GM12892 (cell line): Measurements from ENCODE around the gene ZDHHC1.

Source experiments
- DNase-seq: peaks from one replicate; pipeline ENCODE4 v3.0.0; 2011; ENCODE audit not compliant: insufficient read length
- FAIRE-seq: peaks from 2 replicates; lab custom pipeline; 2011; peaks lifted over from hg19 to GRCh38; lab: Jason Lieb, UNC
- POLR2A ChIP-seq: IDR thresholded peaks from 2 replicates; pipeline ENCODE4 v1.6.1; 2011; ENCODE audit warnings: low read depth, low read length, control low read depth
- POLR2AphosphoS5 ChIP-seq: IDR thresholded peaks from 2 replicates; pipeline ENCODE4 v1.6.1; 2011; ENCODE audit warnings: low read depth, low read length, control low read depth
- TAF1 ChIP-seq: IDR thresholded peaks from 2 replicates; pipeline ENCODE4 v1.6.1; 2011; ENCODE audit warnings: low read depth, mild to moderate bottlenecking, control low read depth, low read length, borderline replicate concordance

The ZDHHC1 gene

DNA sequence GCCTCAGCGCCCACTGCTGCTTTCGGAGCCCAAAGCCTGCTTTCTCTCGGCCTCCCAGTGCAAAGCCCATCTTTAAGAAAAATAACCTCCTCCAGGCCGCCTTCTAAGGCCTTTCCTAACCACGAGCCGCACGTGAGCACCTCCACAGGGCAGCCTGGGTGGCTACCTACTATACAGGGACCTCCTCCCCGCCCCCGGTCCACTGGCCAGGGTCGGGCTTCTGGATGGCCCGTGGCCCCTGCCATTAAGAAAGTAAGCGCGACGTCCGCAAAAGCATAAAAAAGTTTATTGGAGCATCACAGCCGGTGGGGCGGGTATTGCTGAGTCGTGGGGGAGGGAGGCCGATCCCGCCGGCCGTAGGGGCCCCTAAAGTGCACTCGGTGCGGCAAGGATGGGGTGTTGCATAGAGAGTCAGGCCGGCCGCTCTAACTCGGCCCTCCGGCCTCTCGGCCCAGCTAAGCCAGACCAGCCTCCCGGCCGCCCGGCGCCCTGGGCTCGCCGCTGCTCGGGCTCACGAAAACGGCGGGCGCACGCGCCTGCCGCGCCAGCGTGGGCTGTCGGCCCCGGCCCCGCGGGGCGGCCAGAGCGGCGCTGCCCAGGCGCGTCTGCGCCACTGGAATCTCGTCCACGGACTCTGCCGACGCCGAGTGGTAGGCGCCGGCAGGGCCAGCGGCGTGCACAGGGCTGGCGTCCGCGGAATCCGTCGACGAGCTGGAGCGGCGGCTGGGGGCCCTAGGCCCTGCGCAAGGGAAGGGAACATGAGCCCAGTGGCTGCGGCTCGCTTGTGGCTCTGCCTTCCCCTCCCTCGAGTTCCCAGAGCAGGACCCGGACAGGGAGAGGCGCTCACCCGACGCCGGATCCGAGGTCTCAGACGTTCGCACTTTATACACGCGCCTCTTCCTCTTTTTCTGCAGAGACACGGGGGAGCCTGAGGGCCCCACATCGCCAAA lies 21.8 kb downstream of the ZDHHC1 start:
- TF ChIP-seq POLR2AphosphoS5 (no peak), TAF1 (no peak), POLR2A (no peak)
- FAIRE-seq = no peak

DNA sequence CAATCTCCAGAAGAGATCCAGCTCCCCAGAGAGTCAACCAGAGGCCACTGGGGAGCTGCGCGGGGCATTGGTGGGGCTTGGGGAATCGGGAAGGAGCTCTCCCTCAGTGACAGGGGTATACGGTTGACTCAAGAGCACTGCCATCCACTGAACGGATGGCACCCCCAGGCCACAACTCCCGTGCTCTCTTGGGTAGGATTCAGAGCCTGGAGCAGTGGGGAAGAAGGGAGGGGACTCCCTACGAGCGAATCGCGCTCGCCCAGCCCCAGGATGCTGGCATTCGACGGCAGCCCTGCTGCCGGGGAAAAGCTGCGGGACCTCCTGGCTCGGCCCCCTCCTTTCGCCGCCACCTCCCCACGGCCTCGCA lies 22.5 kb downstream of the ZDHHC1 start:
- DNase-seq = no peak
- no peak for FAIRE-seq
- TF ChIP-seq TAF1 (no peak), POLR2AphosphoS5 (no peak), POLR2A (no peak)

More for the DNA sequence above, 21.8 kb downstream of the ZDHHC1 start:
- no peak for DNase-seq

DNA sequence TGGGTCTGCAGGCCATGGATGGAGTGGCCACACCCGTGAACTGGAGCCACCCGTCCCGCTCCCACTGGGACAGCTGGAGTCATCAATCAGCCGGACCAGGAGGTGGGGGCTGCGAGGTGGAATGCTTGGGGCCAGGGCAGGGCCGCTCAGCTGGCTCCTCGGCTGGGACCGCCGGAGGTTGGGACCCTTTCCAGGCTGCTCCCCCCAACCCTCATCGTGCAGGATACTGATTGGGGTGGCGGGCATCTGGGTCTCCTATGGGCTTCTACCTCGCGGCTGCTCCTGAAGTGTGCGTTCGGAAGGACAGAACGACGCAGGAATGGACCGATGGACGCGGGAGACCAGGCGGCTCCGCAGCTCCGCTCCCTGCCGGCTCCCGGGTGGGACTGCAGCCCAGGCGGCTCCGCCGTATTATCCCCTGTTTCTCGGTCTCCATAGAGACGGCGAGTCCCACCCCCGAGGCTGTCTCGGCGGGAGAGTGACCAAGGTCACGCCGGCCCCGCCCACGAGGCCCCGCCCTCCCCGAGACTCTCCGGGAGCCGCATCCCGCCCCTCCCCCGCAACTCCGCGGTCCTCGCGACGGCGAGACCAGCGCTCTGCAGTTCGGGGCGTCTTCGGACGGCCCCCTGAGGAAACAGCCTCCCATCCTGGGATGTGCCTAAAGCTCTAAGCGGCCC lies 23.0 kb downstream of the ZDHHC1 start, which contains the start of gene TPPP3:
TPPP3 (minus strand) TSS at position 388 of the 677 bp plus-strand sequence. CDS start 2,387 bp downstream, outside the sequence.
- TF ChIP-seq TAF1 = no peak
- TF ChIP-seq POLR2AphosphoS5 = no peak
- no peak for TF ChIP-seq POLR2A
- DNase-seq = no peak
- no peak for FAIRE-seq

DNA sequence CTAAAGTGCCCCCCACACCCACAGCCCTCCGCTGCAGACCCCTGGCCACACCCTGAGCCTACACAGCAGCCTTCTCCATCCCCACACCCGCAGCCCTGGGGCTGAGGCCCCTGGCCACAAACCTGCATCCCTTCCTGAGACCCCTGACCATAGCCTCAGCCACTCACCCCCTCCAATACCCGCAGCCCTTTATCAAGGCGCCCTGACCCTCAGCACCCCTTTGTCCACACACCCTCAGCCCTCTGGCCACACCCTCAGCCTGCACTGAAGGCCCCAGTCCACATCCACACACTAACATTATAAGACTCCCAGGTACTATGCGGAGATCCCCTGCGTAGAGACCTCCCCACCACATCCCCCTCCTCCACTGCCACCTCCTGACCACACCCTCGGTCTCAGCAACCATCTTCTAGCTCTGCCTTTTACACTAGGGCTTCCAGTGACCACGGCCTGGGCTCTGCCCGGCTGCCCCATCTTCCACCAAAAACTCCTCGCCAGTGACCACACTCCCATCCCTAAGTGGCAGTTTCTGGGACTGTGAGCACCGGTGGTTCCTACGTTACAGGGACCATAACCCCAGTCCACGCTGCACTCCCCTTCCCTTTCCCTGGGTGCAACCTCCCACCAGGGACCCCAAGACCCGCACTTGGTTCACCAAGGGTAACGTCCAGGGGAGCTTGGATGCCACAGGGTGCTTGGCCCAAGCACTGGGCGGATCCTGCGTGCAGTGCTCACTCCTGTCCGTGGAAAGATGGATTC lies 23.8 kb downstream of the ZDHHC1 start:
- FAIRE-seq (no peak), DNase-seq (no peak)
- TF ChIP-seq TAF1 (no peak), POLR2A (no peak), POLR2AphosphoS5 (no peak)

DNA sequence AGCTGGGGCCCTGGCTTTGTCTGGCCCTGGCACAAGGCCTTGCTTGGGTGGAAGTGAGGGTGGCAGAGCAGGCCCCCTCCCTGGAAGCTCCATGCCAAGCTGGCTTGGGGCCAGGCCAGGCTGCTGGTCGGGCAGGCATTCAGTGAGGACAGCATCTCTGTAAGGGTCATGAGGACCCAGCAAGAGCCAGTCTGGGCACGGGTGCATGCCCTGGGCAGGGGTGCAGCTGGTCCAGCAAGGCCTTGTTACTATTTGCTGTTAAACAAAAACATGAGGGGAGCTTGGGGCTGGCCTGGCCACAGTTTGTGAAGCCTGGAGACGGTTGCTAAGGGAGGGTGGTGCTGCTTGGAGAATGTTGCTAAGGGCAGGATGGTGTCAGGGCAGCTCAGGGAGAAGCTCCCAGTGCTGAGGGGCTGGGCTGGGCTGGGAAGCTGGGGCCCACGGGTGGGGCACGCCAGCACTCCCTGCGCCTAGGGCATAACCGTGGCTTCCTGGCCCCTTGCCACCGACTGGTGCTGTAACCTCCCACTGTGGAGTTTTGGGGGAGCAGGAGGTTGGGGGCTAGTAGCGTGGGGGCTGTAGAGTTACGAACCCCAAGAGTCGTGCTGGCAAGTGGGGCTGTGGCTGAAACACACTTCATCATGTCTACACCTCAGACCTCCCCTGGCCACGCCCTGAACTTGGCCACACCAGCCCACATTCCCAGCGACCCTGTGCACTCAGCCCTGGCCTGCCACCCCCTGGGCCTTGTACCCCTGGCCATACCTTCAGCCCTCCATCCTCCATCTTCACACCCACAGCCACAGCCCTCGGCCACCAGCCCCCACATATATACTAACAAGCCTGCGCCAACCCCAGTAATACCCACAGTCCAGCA lies 24.6 kb downstream of the ZDHHC1 start:
- DNase-seq (no peak), FAIRE-seq (no peak)
- TF ChIP-seq POLR2A (no peak), POLR2AphosphoS5 (no peak), TAF1 (no peak)

DNA sequence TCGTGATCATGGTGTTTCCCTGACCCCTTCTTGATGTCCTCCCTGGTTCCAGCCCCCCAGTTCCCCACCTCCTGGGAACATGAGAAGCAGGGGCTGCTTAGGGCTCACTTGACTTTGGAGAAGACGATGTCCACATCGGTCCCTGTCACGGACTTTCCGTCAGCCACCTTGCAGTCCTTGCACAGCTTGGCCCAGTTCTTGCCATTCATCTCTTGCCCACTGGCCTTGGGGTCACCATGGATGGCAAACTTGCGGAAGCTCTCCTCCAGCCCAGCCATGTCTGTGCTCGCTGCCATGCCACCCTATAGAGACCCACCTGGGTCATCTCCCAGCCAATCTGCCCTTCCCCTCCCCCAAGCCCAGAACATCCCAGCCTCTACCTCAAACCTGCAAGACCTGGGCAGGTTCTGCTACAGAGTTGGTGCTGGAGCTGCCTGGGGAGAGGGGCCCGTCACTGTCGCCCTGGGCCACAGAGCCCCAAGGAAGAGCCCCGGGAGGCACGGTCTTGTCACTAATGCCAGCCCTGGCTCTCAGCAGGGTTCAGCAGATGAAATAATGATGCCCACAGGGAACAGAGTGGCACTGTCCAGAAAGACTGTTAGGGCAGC lies 25.4 kb downstream of the ZDHHC1 start:
- FAIRE-seq (no peak), DNase-seq (no peak)
- TF ChIP-seq POLR2A = no peak
- TF ChIP-seq POLR2AphosphoS5 = no peak
- no peak for TF ChIP-seq TAF1

DNA sequence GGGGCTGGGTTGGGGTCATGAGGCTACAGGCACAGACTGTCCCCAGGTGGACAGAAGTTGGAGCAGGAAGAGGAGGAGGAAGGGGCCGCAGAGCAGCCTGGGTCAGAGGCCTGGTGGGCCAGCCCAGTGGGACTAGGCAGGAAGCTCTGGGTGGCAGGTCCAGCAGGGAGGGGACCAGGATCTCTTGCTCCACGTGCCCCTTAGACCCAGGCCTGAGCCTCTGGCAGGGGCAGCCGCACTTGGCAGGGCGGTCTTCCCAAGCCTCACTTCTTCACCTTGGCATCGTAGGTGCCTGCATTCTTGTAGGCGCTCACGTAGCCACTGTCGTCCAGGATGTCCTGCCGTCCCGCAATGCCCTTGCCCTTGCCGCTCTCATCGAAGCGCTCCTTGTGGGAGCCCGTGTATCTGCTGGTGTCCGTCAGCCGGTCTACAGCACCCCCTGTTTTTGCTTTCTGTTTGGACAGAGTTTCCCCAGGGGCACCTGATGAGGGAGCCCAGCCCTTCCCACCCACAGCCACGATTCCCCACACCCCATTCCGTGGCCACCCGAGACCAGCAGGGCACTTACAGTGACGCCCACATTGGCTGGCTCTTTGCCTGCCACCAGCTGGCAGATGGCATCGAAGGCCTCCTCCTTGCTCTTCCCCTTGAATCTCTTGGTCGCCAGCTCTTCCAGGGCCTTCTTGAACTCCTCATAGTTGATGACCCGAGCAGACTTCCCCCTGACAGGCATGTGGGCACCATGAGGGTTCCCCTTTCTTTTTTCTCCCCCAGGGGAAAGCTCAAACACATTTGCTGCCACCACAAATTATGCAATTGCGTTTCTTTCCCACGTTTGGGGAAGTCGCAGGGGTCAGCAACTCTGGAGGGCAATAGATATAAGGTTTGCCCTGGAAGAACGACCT lies 26.1 kb downstream of the ZDHHC1 start:
- no peak for TF ChIP-seq POLR2A
- DNase-seq (no peak), FAIRE-seq (no peak)

DNA sequence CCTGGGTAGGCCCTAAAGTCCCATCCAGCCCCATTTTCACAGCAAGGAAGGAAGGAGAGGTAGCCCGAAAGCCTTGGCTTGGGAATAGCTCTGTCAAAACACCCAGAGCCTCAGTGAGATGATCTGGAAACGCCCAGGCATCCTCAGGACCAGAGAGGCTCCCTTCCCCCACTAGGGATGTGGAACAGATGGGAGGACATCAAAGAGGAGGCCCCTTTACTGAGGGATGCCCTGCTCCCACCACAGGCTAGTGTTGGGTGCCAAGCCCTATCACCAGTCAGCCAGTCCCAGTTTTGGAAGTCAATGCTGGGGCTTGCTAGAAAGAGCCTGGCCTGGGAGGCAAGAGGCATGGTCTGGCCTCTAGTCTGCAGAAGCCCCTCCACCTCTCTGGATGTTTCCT lies 27.7 kb downstream of the ZDHHC1 start:
- FAIRE-seq = no peak
- TF ChIP-seq POLR2AphosphoS5 = no peak
- no peak for TF ChIP-seq POLR2A
- no peak for TF ChIP-seq TAF1
- DNase-seq = no peak

DNA sequence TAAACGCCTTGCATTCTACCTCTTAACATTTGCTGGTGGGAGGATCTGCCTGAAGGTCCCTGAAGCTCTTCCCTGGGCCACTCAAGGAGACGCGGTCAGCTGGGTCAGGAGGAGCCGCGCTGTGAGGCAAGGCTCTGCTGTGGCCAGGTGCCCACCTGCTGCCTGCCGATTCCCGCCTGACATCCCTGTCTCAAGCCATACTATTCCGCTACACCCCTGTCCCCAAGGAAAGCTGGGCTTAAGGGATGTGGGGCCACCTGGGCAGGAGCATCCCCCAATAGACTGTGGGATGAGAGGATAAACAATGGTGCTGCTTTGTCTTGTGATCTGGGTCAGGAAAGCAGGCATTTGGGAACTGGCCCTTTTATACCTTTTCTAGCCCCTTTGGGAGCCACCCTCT lies 28.1 kb downstream of the ZDHHC1 start:
- DNase-seq = no peak
- TF ChIP-seq POLR2A (no peak), POLR2AphosphoS5 (no peak), TAF1 (no peak)
- FAIRE-seq = no peak
